PFSK-1 (cell line): ENCODE results near the gene ATG7.

ENCODE experiments used
- FOXP2 ChIP-seq: optimal IDR thresholded peaks from 2 replicates; pipeline ENCODE3; 2011; ENCODE audit warnings: borderline replicate concordance, control low read depth, inconsistent platforms; ENCODE audit not compliant: insufficient read depth; ENCODE audit errors: extremely low read length, extremely low read depth
- POLR2AphosphoS5 ChIP-seq: IDR thresholded peaks from 2 replicates; pipeline ENCODE4 v1.6.1; 2012; ENCODE audit warnings: low read depth, mild to moderate bottlenecking, control low read depth, low read length, moderate library complexity
- SIN3A ChIP-seq: IDR thresholded peaks from 2 replicates; pipeline ENCODE4 v1.6.1; 2012; ENCODE audit warnings: mild to moderate bottlenecking, low read length, moderate library complexity, borderline replicate concordance; ENCODE audit not compliant: insufficient read depth
- TAF1 ChIP-seq: IDR thresholded peaks from 2 replicates; pipeline ENCODE4 v1.6.1; 2012; ENCODE audit warnings: low read length, control low read depth, borderline replicate concordance; ENCODE audit not compliant: insufficient read depth
- TF ChIP-seq, protein P1 (sequence below), 2 experiments: IDR thresholded peaks; 2 replicates each; pipeline versions ENCODE4 v1.6.1 to v1.8.0; 2011 to 2012; ENCODE audit warnings: low read depth in 2 of 2, low read length in 2 of 2, control low read depth in 1 of 2, inconsistent platforms in 1 of 2, mild to moderate bottlenecking in 1 of 2, moderate library complexity in 1 of 2; ENCODE audit not compliant: insufficient read depth in 1 of 2

Gene ATG7

GRCh38 chr3:11568503-11569155, 296.4 kb downstream of the ATG7 start:
- TF ChIP-seq, protein P1, sequence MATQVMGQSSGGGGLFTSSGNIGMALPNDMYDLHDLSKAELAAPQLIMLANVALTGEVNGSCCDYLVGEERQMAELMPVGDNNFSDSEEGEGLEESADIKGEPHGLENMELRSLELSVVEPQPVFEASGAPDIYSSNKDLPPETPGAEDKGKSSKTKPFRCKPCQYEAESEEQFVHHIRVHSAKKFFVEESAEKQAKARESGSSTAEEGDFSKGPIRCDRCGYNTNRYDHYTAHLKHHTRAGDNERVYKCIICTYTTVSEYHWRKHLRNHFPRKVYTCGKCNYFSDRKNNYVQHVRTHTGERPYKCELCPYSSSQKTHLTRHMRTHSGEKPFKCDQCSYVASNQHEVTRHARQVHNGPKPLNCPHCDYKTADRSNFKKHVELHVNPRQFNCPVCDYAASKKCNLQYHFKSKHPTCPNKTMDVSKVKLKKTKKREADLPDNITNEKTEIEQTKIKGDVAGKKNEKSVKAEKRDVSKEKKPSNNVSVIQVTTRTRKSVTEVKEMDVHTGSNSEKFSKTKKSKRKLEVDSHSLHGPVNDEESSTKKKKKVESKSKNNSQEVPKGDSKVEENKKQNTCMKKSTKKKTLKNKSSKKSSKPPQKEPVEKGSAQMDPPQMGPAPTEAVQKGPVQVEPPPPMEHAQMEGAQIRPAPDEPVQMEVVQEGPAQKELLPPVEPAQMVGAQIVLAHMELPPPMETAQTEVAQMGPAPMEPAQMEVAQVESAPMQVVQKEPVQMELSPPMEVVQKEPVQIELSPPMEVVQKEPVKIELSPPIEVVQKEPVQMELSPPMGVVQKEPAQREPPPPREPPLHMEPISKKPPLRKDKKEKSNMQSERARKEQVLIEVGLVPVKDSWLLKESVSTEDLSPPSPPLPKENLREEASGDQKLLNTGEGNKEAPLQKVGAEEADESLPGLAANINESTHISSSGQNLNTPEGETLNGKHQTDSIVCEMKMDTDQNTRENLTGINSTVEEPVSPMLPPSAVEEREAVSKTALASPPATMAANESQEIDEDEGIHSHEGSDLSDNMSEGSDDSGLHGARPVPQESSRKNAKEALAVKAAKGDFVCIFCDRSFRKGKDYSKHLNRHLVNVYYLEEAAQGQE (IDR thresholded peaks at IDR 0.05; ENCODE audit: insufficient read depth in 1 of 2, low read depth in 2 of 2, low read length in 2 of 2) = no peak
- TF ChIP-seq SIN3A = no peak
- TF ChIP-seq FOXP2 = peak; percentile 40

- TF ChIP-seq FOXP2 (no peak), POLR2AphosphoS5 (no peak), TAF1 (no peak), SIN3A (no peak)
- TF ChIP-seq, protein P1 (IDR thresholded peaks at IDR 0.05; ENCODE audit: insufficient read depth in 1 of 2, low read depth in 2 of 2, low read length in 2 of 2) = no peak
These were observed 297.1 kb downstream of the ATG7 start for GRCh38 chr3:11569156-11569741.

GRCh38 chr3:11570251-11570650, 298.1 kb downstream of the ATG7 start:
- TF ChIP-seq, protein P1 (IDR thresholded peaks at IDR 0.05; ENCODE audit: insufficient read depth in 1 of 2, low read depth in 2 of 2, low read length in 2 of 2) = no peak
- TF ChIP-seq TAF1 (no peak), POLR2AphosphoS5 (no peak), SIN3A (no peak), FOXP2 (no peak)

- TF ChIP-seq, protein P1 (IDR thresholded peaks at IDR 0.05; ENCODE audit: insufficient read depth in 1 of 2, low read depth in 2 of 2, low read length in 2 of 2) = no peak
- TF ChIP-seq FOXP2 (no peak), SIN3A (no peak), POLR2AphosphoS5 (no peak), TAF1 (no peak)
These were observed 298.7 kb downstream of the ATG7 start for GRCh38 chr3:11570789-11571495.
